Smooth muscle cell (in vitro differentiated cells): ENCODE data around the gene E2F1. TPM values are rescaled to one million over a fixed set of nuclear protein-coding genes. Genes with fewer than 3 reads are reported as not detected.

Experiments used
- DNase-seq: peaks from one replicate; lab custom pipeline; 2025; ENCODE audit not compliant: unreplicated experiment; lab: John Stamatoyannopoulos, UW
- H2AFZ ChIP-seq: fragments of 200-600 bp; sonication (generic); 2 replicates; pipeline ENCODE4 v1.6.0; 2016; ENCODE audit warnings: antibody characterized with exemption, low read depth, mild to moderate bottlenecking
- H3F3A ChIP-seq: fragments of 200-600 bp; sonication (generic); 2 replicates; pipeline ENCODE4 v1.6.0; 2017; ENCODE audit warnings: antibody characterized with exemption, low read depth
- H3K27ac ChIP-seq: fragments of 200-600 bp; sonication (generic); 2 replicates; pipeline ENCODE4 v1.5.1; 2016; ENCODE audit warnings: low read depth, mild to moderate bottlenecking
- H3K27me3 ChIP-seq: fragments of 200-600 bp; sonication (generic); 2 replicates; pipeline ENCODE4 v1.6.1; 2016; ENCODE audit warnings: low read depth, mild to moderate bottlenecking
- H3K36me3 ChIP-seq: fragments of 200-600 bp; sonication (generic); 2 replicates; pipeline ENCODE4 v1.5.1; 2016; ENCODE audit warnings: low read depth
- H3K4me1 ChIP-seq: fragments of 200-600 bp; sonication (generic); 2 replicates; pipeline ENCODE4 v1.5.1; 2016; ENCODE audit warnings: low read depth
- H3K4me2 ChIP-seq: fragments of 200-600 bp; sonication (generic); 2 replicates; pipeline ENCODE4 v1.6.0; 2016; ENCODE audit warnings: mild to moderate bottlenecking
- H3K4me3 ChIP-seq: fragments of 200-600 bp; sonication (generic); 2 replicates; pipeline ENCODE4 v1.5.1; 2016; ENCODE audit warnings: mild to moderate bottlenecking
- H3K79me2 ChIP-seq: fragments of 200-600 bp; sonication (generic); 2 replicates; pipeline ENCODE4 v1.6.0; 2016; ENCODE audit warnings: low read depth, mild to moderate bottlenecking
- H3K9ac ChIP-seq: fragments of 200-600 bp; sonication (generic); 2 replicates; pipeline ENCODE4 v1.6.0; 2016; ENCODE audit warnings: low read depth
- H3K9me3 ChIP-seq: fragments of 200-600 bp; sonication (generic); replicated peaks from 2 replicates; pipeline ENCODE4 v1.5.1; 2016; ENCODE audit warnings: low read depth
- H4K20me1 ChIP-seq: fragments of 200-600 bp; sonication (generic); 2 replicates; pipeline ENCODE4 v1.6.0; 2016; ENCODE audit warnings: low read depth
- WGBS: methylation state at CpG from one replicate; pipeline ENCODE4 v1.1.7; 2016; ENCODE audit warnings: low lambda C conversion rate; 5-methylcytosine and 5-hydroxymethylcytosine counted together
- polyA plus RNA-seq: library from polyadenylated mRNA; unstranded; fragments of >200 nt; fragmentation: Nextera tagmentation; extraction: Ambion mirVana; gene quantifications from 2 replicates; pipeline ENCODE4 v1.2.1, GENCODE V29; 2016
- total RNA-seq: library from RNA; depleted of rRNA; stranded (reverse); fragments of >200 nt; gene quantifications from 2 replicates; pipeline ENCODE4 v1.2.3, GENCODE V29; 2014
- TF ChIP-seq, protein P1 (sequence below): fragments of 200-600 bp; sonication (generic); IDR thresholded peaks from 2 replicates; pipeline ENCODE4 v1.5.1; 2017; ENCODE audit warnings: borderline replicate concordance, mild to moderate bottlenecking, antibody characterized with exemption; ENCODE audit not compliant: insufficient read depth, poor library complexity, severe bottlenecking

The E2F1 gene
- total and polyA plus RNA-seq, 2 experiments from 2014 or later: 5.0 to 19.4 TPM

DNA sequence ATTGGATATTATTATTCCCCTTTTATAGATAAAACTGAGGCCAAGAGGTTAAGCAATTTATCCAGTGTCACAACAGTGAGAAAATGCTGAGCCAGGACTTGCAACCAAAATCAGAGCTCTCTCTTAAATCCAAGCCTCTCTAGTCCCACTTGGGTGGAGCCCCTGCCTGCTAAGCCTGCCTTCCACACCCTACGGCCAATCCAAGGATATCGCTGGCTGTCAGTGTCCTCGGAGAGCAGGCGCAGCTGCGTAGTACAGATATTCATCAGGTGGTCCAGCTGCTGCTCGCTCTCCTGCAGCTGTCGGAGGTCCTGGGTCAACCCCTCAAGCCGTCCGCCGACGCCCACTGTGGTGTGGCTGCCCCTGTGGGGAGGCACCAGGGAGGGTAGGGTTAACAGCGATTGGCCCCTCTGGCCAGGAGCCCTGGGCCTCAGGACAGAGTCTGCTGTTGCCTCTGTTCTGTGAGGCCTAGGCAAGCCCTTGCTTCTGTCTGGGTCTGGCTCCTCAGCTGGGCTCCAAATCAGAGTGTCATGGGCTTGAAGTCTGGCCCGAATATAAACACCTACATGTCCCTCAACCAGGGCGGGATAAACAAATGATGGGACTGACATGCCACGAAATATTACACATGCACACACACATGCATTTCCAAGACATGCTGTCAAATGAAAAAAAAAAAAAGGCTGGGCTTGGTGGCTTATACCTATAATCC is 8.0 kb downstream of the E2F1 start:
- no peak overlapping the region for H3K27ac ChIP-seq
- no peaks in the 10 kb centered on the region for H3K27me3 ChIP-seq
- peaks cover 1% of the 10 kb centered on the region for H4K20me1 ChIP-seq
- no peak overlapping the region for H3K4me2 ChIP-seq
- H3K9ac ChIP-seq: no peak overlapping the region
- no peaks in the 10 kb centered on the region for H3K9me3 ChIP-seq
- no peak for DNase-seq
- TF ChIP-seq, protein P1, sequence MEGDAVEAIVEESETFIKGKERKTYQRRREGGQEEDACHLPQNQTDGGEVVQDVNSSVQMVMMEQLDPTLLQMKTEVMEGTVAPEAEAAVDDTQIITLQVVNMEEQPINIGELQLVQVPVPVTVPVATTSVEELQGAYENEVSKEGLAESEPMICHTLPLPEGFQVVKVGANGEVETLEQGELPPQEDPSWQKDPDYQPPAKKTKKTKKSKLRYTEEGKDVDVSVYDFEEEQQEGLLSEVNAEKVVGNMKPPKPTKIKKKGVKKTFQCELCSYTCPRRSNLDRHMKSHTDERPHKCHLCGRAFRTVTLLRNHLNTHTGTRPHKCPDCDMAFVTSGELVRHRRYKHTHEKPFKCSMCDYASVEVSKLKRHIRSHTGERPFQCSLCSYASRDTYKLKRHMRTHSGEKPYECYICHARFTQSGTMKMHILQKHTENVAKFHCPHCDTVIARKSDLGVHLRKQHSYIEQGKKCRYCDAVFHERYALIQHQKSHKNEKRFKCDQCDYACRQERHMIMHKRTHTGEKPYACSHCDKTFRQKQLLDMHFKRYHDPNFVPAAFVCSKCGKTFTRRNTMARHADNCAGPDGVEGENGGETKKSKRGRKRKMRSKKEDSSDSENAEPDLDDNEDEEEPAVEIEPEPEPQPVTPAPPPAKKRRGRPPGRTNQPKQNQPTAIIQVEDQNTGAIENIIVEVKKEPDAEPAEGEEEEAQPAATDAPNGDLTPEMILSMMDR: no peak
- no peaks in the 10 kb centered on the region for H3K36me3 ChIP-seq
- peaks cover 18% of the 10 kb centered on the region for H3K4me1 ChIP-seq
- H3F3A ChIP-seq: peaks cover 13% of the 10 kb centered on the region
- H3K79me2 ChIP-seq: peaks cover 9% of the 10 kb centered on the region
- no peak overlapping the region for H2AFZ ChIP-seq
- H3K4me3 ChIP-seq: no peak overlapping the region
- 94% methylated on average over 15 of the region's 15 CpGs for WGBS

DNA sequence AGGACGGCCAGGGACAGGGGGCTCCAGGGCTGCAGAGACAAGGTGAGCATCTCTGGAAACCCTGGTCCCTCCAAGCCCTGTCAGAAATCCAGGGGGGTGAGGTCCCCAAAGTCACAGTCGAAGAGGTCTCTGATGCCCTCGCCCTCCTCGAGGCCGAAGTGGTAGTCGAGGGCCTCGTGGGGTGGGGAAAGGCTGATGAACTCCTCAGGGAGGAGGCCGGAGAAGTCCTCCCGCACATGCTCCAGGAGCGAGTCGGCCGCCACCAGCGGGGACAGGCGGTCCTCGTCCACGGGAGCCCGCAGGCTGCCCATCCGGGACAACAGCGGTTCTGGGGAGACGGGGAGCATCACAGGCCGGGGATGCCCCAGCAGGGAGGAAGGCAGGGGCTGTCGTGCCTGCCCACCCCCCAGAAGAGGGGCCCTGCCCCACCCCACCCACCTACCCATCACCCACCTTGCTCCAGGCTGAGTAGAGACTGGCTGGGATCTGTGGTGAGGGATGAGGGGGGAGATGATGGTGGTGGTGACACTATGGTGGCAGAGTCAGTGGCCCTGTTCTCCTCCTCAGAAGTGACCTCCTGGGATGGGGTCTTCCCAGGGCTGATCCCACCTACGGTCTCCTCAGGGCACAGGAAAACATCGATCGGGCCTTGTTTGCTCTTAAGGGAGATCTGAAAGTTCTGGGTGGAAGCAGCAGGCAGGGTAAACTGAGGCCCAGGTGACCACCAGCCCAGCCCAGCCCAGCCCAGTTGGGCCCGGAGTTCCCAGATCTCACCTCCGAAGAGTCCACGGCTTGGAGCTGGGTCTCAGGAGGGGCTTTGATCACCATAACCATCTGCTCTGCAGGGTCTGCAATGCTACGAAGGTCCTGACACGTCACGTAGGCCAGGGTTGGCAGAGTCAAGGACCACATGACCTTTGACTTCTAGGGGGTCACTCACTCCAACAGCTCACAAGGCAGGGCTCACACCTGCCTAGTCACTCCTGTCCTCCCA is 9.2 kb downstream of the E2F1 start:
- Histone ChIP-seq H2AFZ (no peak overlapping the region), H3F3A (peaks cover 13% of the 10 kb centered on the region), H3K4me1 (peaks cover 26% of the 10 kb centered on the region), H3K4me3 (no peak overlapping the region), H3K79me2 (peaks cover 19% of the 10 kb centered on the region), H3K36me3 (no peaks in the 10 kb centered on the region), H3K4me2 (no peak overlapping the region), H3K27ac (no peak overlapping the region), H3K9ac (no peak overlapping the region), H3K27me3 (no peaks in the 10 kb centered on the region), H3K9me3 (no peaks in the 10 kb centered on the region), H4K20me1 (peaks cover 13% of the 10 kb centered on the region)
- TF ChIP-seq, protein P1: no peak
- 96% methylated on average over 31 of the region's 31 CpGs for WGBS
- no peak for DNase-seq

DNA sequence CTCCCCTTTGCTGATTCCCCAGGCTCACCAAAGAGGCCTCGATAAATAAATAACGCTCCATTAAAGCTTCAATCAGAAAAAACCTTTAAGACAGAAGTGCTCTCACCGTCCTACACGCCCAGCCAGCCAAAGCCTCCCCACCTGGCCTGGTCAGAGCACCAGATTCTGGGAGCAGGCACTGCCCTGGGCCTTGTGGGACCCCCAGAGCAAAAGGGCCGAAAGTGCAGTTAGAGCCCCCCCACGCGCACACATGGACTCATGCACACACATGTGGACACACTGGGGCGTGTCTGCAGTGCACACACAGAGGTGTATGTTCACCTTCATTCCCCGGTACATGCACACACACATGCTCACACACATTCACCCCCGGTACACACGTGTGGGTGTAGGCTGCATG is 10.1 kb downstream of the E2F1 start:
- peaks cover 19% of the 10 kb centered on the region for H3K79me2 ChIP-seq
- TF ChIP-seq, protein P1: no peak
- H3K9ac ChIP-seq: no peak overlapping the region
- peaks cover 13% of the 10 kb centered on the region for H3F3A ChIP-seq
- no peak overlapping the region for H3K27ac ChIP-seq
- no peaks in the 10 kb centered on the region for H3K27me3 ChIP-seq
- no peak overlapping the region for H2AFZ ChIP-seq
- H3K4me1 ChIP-seq: peaks cover 26% of the 10 kb centered on the region
- no peak for DNase-seq
- 95% methylated on average over 11 of the region's 11 CpGs for WGBS
- no peak overlapping the region for H3K4me2 ChIP-seq
- H4K20me1 ChIP-seq: peaks cover 16% of the 10 kb centered on the region
- no peaks in the 10 kb centered on the region for H3K9me3 ChIP-seq
- H3K36me3 ChIP-seq: no peaks in the 10 kb centered on the region
- no peak overlapping the region for H3K4me3 ChIP-seq
